Chondrocyte (in vitro differentiated cells): ENCODE data around the gene SHF. TPM values are rescaled to one million over a fixed set of nuclear protein-coding genes. Genes with fewer than 3 reads are reported as not detected.
"Not testable (repeated sequence)": the region's sequence is repeated elsewhere in the genome, so short reads cannot be mapped to it uniquely, and the experiment has no call there.

Source experiments
- DNase-seq: peaks from one replicate; pipeline ENCODE4 v3.0.0; 2021; ENCODE audit warnings: mixed read lengths, low spot score
- H3K27ac Mint-ChIP-seq: one replicate; pipeline ENCODE4 v1.8.0; 2021; ENCODE audit warnings: mild to moderate bottlenecking, moderate library complexity, mixed read lengths; ENCODE audit not compliant: unreplicated experiment
- H3K27me3 Mint-ChIP-seq: 2 replicates; pipeline ENCODE4 v1.8.0; 2021; ENCODE audit warnings: low read depth, mixed read lengths
- H3K36me3 Mint-ChIP-seq: 2 replicates; pipeline ENCODE4 v1.8.0; 2021; ENCODE audit warnings: low read depth, mixed read lengths
- H3K4me1 Mint-ChIP-seq: 2 replicates; pipeline ENCODE4 v1.8.0; 2021; ENCODE audit warnings: low read depth, mild to moderate bottlenecking, mixed read lengths
- H3K4me3 Mint-ChIP-seq: one replicate; pipeline ENCODE4 v1.8.0; 2021; ENCODE audit warnings: mild to moderate bottlenecking, moderate library complexity, mixed read lengths; ENCODE audit not compliant: unreplicated experiment
- H3K9me3 Mint-ChIP-seq: 2 replicates; pipeline ENCODE4 v1.8.0; 2021; ENCODE audit warnings: low read depth, mixed read lengths
- CTCF ChIP-seq: fragments of 200-600 bp; sonication (generic); IDR thresholded peaks from 2 replicates; pipeline ENCODE4 v1.5.0; 2021; ENCODE audit warnings: antibody characterized with exemption, mild to moderate bottlenecking, moderate library complexity
- long read RNA-seq: library from polyadenylated mRNA; stranded (forward); transcript quantifications from one replicate; pipeline ENCODE4 v2.0.0, GENCODE V29; 2021
- total RNA-seq: library from RNA; stranded (reverse); gene quantifications from 3 replicates; pipeline ENCODE4 v1.2.1, GENCODE V29; 2021

Gene SHF
- total RNA-seq, result 4.9 to 7.0 TPM (median 5.1 TPM) in 3 replicates
- long read RNA-seq, partial matches to known transcripts, result 0 of 1 reads
- long read RNA-seq, other reads (novel, unspliced or antisense), result 1 of 1 reads

- peak within 1 kb of the TSS; percentile 79 for H3K4me3 Mint-ChIP-seq
- no peak for TF ChIP-seq CTCF
- H3K27ac Mint-ChIP-seq, result peak within 1 kb of the TSS; percentile 52
- H3K27me3 Mint-ChIP-seq, result no peaks in the 10 kb centered on the region
- peaks cover 24% of the 10 kb centered on the region for H3K4me1 Mint-ChIP-seq
- H3K36me3 Mint-ChIP-seq, result no peaks in the 10 kb centered on the region
- H3K9me3 Mint-ChIP-seq, result no peaks in the 10 kb centered on the region
- DNase-seq, result no peak
Measured at GRCh38 chr15:45187894-45188830, at the start of gene SHF. TSS of gene SHF (minus strand) at chr15:45187966. CDS start at chr15:45187951, 15 bp downstream.

GRCh38 chr15:45236806-45237205, 49.0 kb upstream of the SHF start:
- DNase-seq, H3K4me3 Mint-ChIP-seq, H3K4me1 Mint-ChIP-seq, H3K27me3 Mint-ChIP-seq, H3K27ac Mint-ChIP-seq, H3K36me3 Mint-ChIP-seq: not testable (repeated sequence)
- H3K9me3 Mint-ChIP-seq, result peaks cover 65% of the 10 kb centered on the region

- no peaks in the 10 kb centered on the region for H3K36me3 Mint-ChIP-seq
- peaks cover 45% of the 10 kb centered on the region for H3K9me3 Mint-ChIP-seq
- peaks cover 3% of the 10 kb centered on the region for H3K27me3 Mint-ChIP-seq
- no peak for TF ChIP-seq CTCF
- no peak overlapping the region for H3K27ac Mint-ChIP-seq
- no peak for DNase-seq
- no peak overlapping the region for H3K4me3 Mint-ChIP-seq
- H3K4me1 Mint-ChIP-seq, result no peaks in the 10 kb centered on the region
Measured at GRCh38 chr15:45234562-45235235, 46.9 kb upstream of the SHF start.

GRCh38 chr15:45231864-45232562, 44.2 kb upstream of the SHF start:
- Mint-ChIP-seq H3K36me3 (no peaks in the 10 kb centered on the region), H3K4me3 (no peak overlapping the region), H3K4me1 (no peaks in the 10 kb centered on the region), H3K27ac (no peak overlapping the region), H3K9me3 (peaks cover 28% of the 10 kb centered on the region), H3K27me3 (peaks cover 7% of the 10 kb centered on the region)
- TF ChIP-seq CTCF, result no peak
- no peak for DNase-seq

GRCh38 chr15:45231132-45231531, 43.4 kb upstream of the SHF start:
- Mint-ChIP-seq H3K27me3 (peaks cover 7% of the 10 kb centered on the region), H3K9me3 (peaks cover 19% of the 10 kb centered on the region), H3K4me1 (no peaks in the 10 kb centered on the region), H3K36me3 (no peaks in the 10 kb centered on the region), H3K4me3 (no peak overlapping the region), H3K27ac (no peak overlapping the region)
- DNase-seq, result no peak
- TF ChIP-seq CTCF, result no peak
